NCI-H128 (cell line): ENCODE results near the gene MYO9B.

Experiments
- DNase-seq: peaks from one replicate; lab custom pipeline; 2025; ENCODE audit not compliant: unreplicated experiment; lab: John Stamatoyannopoulos, UW

Gene MYO9B, protein sequence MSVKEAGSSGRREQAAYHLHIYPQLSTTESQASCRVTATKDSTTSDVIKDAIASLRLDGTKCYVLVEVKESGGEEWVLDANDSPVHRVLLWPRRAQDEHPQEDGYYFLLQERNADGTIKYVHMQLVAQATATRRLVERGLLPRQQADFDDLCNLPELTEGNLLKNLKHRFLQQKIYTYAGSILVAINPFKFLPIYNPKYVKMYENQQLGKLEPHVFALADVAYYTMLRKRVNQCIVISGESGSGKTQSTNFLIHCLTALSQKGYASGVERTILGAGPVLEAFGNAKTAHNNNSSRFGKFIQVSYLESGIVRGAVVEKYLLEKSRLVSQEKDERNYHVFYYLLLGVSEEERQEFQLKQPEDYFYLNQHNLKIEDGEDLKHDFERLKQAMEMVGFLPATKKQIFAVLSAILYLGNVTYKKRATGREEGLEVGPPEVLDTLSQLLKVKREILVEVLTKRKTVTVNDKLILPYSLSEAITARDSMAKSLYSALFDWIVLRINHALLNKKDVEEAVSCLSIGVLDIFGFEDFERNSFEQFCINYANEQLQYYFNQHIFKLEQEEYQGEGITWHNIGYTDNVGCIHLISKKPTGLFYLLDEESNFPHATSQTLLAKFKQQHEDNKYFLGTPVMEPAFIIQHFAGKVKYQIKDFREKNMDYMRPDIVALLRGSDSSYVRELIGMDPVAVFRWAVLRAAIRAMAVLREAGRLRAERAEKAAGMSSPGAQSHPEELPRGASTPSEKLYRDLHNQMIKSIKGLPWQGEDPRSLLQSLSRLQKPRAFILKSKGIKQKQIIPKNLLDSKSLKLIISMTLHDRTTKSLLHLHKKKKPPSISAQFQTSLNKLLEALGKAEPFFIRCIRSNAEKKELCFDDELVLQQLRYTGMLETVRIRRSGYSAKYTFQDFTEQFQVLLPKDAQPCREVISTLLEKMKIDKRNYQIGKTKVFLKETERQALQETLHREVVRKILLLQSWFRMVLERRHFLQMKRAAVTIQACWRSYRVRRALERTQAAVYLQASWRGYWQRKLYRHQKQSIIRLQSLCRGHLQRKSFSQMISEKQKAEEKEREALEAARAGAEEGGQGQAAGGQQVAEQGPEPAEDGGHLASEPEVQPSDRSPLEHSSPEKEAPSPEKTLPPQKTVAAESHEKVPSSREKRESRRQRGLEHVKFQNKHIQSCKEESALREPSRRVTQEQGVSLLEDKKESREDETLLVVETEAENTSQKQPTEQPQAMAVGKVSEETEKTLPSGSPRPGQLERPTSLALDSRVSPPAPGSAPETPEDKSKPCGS (N-terminal part only)

DNA sequence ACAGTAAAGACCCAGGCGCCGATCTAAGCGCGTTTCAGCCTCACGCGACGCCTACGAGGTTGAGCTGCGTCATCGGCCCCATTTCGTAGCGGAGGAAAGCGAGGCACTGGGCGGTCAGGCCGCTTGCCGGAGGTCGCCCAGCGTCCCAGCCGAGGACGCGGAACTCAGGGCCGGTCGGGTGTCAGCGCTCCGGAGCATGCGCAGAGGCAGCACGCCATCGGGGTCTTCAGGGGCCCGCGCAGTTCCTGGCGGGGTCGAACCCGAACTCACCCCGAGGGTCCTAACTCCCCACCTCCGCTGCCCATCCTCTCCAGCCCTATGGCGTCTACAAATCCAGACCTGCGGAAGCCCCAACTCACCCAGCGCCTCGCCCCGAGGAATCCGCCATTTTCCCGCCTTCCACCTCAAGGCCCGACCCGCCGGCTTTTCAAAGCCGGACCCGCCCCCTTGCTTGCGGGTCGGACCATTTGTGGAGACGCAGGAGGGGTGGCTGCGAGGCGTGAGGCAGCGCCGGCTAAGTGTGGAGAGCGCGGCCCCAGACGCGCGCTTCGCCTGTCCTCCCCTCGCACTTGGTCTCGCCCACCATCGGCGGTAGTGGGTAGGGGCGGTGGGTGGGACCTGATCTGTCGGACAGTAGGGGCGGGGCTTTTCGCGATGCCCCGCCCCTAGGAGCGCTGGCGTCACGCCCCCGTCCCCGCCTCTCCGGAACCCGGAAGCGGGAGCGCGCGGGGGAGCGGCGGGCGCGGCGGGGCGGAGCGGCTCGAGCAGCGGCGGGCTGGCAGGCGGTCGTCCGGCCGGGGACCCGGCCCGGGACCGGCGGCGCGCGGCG, at the start of gene MYO9B, which contains the start of gene HAUS8:
TSS of gene MYO9B (plus strand) at position 743 of the 829 bp plus-strand sequence. CDS start 25,941 bp downstream, outside the sequence.
TSS of gene HAUS8 (minus strand) at position 418 of the 829 bp plus-strand sequence. CDS start at position 388, 30 bp downstream.
- peak; percentile 98 for DNase-seq

DNA sequence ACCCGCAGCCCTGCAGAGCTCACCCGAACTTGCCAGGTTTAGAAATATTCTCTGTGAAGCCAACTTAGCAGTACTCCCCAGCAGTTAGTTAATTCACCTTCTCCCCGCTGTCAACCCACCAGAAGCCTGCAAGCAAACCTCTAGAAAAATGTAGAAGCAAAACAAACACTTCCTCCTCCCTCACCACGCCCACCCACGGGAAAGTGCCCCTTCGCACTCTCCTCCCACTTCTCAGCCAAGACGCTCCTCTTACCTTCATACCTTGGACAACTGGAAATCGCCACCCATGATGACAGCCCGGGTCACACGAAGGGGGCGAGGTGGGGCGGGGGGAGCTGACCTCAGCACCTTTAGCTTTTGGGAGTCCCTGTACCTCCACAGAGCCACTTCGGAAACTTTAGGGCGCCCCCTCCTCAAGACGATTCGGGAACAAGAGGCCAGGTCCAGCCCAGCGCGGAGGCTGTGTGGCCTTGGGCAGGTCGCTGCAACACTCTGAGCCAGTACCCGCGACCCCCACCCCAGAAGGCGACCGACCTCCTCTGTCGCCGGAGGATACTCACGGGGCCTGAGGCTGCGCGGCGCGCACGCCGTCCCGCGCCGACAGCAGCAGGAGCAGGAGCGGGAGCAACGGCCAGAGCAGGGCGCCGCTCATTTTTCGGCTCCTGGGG, 49.5 kb upstream of the MYO9B start:
- DNase-seq: no peak

DNA sequence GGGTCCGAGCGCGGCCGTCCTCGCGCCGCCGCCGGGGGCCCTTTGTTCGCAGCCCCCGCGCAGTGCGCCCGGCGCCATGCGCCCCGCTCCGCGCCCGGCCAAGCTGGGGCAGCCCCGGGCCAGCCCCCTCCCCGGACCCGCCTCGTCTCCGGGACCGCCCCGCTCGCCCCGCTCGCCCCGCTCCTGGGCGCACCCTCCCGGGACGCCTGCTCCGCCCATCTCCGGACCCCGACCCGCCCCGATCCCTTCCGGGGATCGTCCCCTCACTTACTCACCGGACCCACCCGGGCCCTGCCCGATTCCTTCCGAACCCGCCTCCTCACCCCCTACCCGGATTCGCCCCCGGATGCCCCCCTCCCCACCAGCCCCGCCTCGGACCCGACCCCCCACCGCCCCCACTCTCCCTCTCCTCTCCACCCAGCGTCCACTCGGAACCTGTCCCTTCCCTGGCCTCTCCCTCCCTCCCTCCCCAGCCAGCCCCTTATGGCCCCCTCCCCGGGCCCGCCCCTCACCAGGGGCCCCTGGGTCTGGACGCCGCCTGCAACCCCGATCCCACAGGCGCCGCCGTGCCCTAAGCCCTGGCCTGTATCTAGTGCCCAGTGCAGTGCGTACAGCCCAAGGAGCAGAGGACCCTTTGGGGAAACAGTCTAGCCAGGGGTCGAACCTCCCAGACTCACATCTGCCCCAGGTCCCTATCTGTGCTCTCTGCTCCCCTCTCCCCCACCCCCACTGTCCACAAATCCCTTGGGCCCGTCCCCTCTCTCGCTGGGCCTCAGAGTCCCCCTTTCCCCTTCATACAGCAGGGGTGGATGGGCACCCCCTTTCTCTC, 48.7 kb upstream of the MYO9B start, which contains the start of gene CPAMD8:
TSS of gene CPAMD8 (minus strand) at position 105 of the 829 bp plus-strand sequence. CDS start 168 bp downstream, outside the sequence.
- DNase-seq: no peak

DNA sequence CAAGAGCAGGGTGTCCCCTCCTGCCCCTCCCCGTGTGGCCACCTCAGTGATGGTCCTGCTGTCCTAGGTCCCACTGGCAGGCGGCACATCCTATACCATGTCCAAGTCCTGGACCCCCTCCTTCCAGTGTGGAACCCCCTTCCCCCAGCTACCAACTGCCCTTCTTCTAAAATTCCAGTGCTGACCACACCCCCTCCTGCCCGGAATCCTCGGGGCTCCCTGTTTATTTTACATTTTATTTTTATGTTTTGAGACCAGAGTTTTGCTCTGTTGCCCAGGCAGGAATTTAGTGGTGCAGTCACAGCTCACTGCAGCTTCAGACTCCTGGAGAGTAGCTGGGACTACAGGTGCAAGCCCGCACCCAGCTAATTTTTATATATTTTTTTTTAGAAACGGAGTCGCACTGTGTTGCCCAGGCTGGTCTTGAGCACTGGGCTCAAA, 48.0 kb upstream of the MYO9B start:
- DNase-seq: no peak

DNA sequence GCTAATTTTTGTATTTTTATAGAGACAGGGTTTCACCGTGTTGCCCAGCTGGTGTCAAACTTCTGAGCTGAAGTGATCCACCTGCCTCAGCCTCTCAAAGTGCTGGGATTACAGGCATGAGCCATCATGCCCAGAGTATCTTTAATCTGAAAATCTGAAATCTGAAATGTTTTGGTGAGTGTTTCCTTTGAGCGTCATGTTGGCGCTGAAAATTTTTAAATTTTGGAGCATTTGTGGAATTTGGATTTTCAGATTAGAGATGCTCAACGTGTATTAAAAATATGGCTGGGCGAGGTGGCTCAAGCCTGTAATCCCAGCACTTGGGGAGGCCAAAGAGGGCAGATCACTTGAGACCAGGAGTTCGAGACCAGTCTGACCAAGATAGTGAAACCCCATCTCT, 43.8 kb upstream of the MYO9B start:
- DNase-seq: no peak

- DNase-seq: no peak
These were observed 39.6 kb upstream of the MYO9B start for GRCh38 chr19:17035842-17036424.

DNA sequence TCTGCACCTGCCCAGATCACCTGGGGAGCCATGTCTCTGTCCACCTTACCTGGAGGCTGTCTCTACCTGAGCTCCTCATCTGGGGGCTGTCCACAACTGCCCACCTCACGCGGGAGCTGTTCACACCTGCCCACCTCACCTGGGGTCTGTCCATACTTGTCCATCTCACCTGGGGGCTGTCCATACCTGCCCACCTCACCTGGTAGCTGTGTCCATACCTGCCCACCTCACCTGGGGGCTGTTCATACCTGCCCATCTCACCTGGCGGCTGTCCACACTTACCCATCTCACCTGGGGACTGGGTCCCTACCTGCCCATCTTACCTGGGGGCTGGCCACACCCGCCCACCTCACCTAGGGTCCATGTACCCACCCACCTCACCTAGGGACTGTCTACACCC, 38.9 kb upstream of the MYO9B start:
- DNase-seq: no peak

DNA sequence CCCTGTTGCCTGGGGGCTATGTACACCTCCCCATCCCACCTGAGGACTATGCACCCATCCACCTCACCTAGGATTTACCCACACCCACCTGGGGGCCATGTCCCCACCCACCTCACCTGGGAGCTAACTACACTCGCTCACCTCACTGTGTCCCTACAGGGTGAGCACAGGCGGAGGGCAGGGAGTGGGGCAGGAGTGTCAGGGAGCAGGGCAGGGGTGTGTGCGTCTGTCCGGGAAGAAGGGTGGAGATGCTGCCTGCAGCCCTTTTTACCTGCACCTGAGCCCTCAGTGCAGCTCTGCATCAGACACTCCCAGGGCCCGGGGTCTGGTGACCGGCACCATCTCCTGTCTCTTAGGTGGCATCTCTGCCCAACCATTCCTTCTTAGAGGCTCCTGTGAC, 38.4 kb upstream of the MYO9B start:
- DNase-seq: no peak

GRCh38 chr19:17037966-17038500, 37.5 kb upstream of the MYO9B start:
- DNase-seq: no peak

GRCh38 chr19:17041976-17042375, 33.6 kb upstream of the MYO9B start:
- DNase-seq: no peak

GRCh38 chr19:17043744-17044143, 31.8 kb upstream of the MYO9B start:
- no peak for DNase-seq

DNA sequence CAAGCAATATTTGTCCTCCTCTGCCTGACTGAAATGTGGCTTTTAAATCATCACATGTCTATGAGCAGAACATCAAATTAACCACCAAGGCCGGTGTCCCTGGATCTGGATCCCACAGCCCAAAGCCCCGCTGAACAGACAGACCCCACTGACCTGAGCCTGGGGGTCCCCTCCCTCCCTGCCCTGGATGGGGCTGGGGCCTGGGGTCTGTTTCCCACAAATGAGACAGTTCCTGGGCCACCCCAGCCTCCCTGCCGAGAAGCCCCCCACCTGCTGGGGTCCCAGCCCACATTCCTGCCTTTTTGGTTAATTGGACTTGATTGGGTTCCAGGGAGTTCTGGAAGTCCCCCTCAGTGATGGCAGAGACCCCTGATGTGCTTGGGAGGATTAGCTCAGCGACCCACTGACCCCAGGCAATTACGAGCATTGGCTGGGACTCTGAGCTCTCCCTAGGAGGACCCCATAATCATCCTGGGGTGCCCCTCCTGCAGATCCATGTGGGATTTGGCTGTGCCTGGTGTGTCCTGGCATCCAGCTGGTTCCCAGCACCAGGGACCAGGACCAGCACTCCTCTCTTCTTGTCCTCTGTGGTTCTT, 29.6 kb upstream of the MYO9B start:
- no peak for DNase-seq

DNA sequence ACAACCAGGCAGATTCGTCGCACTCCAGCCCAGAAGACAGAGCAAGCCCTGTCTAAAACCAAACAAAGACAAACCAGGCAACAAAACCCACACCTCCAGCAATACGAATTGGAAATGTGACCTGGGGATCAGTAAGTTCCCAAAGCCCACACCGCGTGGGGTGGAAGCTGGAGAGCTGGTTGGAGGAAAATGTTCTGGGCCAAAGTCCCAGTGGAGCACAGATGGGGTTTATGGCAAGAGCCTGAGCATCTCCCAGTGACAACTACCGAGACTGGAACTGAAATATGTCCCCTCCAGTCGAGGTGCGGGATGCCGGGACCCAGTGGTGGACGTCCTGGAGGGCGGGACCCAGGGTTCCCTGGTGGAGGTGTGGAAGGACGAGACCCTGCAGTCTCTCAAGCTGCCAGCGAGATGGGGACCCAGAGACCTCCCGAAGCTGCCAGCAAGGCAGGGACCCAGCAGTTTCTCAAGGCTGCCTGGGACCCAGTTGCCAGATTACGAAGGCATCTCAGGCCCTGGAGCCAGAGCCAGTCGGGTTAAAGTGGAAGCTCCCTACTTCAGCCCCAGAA, 26.6 kb upstream of the MYO9B start:
- DNase-seq: no peak

DNA sequence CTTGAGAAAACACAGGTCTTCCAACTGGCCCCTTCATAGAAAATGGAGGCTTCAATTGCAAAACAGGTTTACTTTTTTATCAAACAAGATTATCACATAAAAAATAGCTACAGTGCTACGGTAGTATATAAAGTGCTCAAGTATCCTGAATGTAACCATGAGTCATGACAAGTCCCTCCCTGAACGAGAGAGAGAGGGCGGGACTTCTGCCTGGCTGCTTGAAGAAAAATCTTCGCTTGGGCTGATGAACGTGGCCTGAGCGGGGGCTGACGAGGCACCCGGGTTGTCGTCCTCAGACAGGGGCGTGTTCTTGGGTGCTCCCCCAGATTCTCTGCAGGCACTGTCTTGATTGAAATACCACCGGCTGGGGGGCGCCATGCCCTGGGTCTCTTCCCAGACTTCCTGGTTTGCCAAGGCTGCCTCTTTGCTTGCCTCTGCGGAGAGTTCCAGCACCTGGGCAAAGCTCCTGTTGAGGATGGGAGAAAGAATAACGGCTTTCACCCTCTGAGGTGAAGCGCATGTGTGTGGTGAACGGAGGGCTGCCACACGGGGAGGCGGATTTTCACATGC, 25.8 kb upstream of the MYO9B start:
- DNase-seq: no peak

- DNase-seq: no peak
These were observed 23.1 kb upstream of the MYO9B start for GRCh38 chr19:17052439-17052838.

GRCh38 chr19:17054746-17055145, 20.8 kb upstream of the MYO9B start:
- no peak for DNase-seq

DNA sequence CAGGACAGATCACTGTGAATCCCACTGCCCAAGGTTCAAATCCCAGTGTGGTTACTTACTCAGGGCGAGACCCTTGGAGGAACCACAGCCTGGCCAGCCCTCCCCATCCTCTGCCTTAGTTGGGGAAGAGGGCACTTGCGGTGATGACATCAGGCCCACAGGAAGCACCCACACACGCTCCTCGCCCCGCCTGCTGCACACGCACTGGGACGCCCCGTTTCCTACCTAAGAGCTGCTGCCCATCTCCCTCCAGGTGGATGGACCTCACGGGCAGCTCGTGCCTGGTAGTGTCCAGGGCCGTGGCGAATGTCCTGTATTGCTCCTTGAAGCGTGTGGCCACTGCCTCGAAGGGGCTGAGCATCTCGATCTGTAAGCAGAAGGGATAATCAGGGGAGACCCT, 19.9 kb upstream of the MYO9B start:
- no peak for DNase-seq
